Tibial nerve (tissue), 3 donors: ENCODE measurements around the gene E2F6.

Experiments used
- POLR2A ChIP-seq, 2 donors: fragments of 450-650 bp; IDR thresholded peaks; one replicate each; pipeline ENCODE4 v1.6.1; 2017; ENCODE audit warnings: antibody characterized with exemption in 2 of 2, mild to moderate bottlenecking in 2 of 2, moderate library complexity in 2 of 2
- TF ChIP-seq, protein P1 (sequence below), 5 experiments: fragments of 200-600 bp in 3 of 5; fragments of 450-650 bp in 2 of 5; sonication (generic) in 3 of 5; IDR thresholded peaks; one replicate each; pipeline ENCODE4 v1.5.1; 2016 to 2019; ENCODE audit warnings: antibody characterized with exemption in 5 of 5, mild to moderate bottlenecking in 3 of 5, moderate library complexity in 2 of 5

DNA sequence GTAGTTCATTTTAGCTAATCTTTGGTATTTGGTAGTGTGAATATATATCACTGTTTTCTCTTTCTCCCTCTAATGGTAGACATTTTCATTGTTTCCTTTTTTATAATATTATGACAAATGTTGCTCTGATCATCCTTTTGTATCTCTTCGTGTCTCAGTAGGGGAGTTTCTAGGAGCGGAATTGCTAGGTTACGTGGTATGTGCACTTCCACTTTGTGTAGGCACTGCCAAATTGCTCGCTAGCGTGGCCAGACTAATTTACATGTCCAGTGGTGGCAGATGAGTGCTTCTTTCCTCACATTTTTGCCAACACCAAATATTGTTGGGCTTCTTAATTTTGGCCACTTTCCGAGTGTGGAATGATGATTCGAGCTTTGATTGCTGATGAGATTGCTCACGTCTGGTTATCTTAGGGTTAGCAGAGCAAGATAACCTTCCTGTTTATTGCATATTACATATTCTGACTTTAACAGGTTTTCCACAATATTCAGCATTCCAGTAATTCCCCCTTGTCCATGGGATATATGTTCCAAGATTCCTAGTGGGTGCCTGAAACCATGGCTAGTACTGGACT is 37.5 kb upstream of the E2F6 start:
- TF ChIP-seq, protein P1, sequence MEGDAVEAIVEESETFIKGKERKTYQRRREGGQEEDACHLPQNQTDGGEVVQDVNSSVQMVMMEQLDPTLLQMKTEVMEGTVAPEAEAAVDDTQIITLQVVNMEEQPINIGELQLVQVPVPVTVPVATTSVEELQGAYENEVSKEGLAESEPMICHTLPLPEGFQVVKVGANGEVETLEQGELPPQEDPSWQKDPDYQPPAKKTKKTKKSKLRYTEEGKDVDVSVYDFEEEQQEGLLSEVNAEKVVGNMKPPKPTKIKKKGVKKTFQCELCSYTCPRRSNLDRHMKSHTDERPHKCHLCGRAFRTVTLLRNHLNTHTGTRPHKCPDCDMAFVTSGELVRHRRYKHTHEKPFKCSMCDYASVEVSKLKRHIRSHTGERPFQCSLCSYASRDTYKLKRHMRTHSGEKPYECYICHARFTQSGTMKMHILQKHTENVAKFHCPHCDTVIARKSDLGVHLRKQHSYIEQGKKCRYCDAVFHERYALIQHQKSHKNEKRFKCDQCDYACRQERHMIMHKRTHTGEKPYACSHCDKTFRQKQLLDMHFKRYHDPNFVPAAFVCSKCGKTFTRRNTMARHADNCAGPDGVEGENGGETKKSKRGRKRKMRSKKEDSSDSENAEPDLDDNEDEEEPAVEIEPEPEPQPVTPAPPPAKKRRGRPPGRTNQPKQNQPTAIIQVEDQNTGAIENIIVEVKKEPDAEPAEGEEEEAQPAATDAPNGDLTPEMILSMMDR (IDR thresholded peaks at IDR 0.05), result no peak
- TF ChIP-seq POLR2A (IDR thresholded peaks at IDR 0.05), result no peak
